NCI-H226 (cell line): ENCODE results near the gene RPP25L.
A peak's percentile ranks its signal among the peaks of the same experiment; 100 is the strongest.

Experiments
- DNase-seq: peaks from one replicate; pipeline ENCODE4 v3.0.0-alpha.2; 2015

Gene RPP25L

GRCh38 chr9:34582787-34583186, 29.1 kb downstream of the RPP25L start:
- no peak for DNase-seq

GRCh38 chr9:34581318-34581717, 30.6 kb downstream of the RPP25L start:
- DNase-seq, result no peak

- no peak for DNase-seq
Measured at GRCh38 chr9:34580358-34580757, 31.5 kb downstream of the RPP25L start.

GRCh38 chr9:34579808-34580163, 32.1 kb downstream of the RPP25L start:
- DNase-seq, result no peak

GRCh38 chr9:34579104-34579807, 32.6 kb downstream of the RPP25L start:
- no peak for DNase-seq

- no peak for DNase-seq
Measured at GRCh38 chr9:34578241-34579103, 33.4 kb downstream of the RPP25L start.

GRCh38 chr9:34577400-34578240, 34.3 kb downstream of the RPP25L start:
- DNase-seq, result no peak

- no peak for DNase-seq
Measured at GRCh38 chr9:34576597-34577399, 35.1 kb downstream of the RPP25L start.

- DNase-seq, result no peak
Measured at GRCh38 chr9:34575862-34576596, 35.9 kb downstream of the RPP25L start.

GRCh38 chr9:34575241-34575640, 36.7 kb downstream of the RPP25L start:
- no peak for DNase-seq

GRCh38 chr9:34574571-34574970, 37.3 kb downstream of the RPP25L start:
- no peak for DNase-seq

- DNase-seq, result no peak
Measured at GRCh38 chr9:34573599-34574325, 38.1 kb downstream of the RPP25L start.

- DNase-seq, result no peak
Measured at GRCh38 chr9:34572628-34573027, 39.3 kb downstream of the RPP25L start.

- DNase-seq, result peak; percentile 7
Measured at GRCh38 chr9:34572092-34572491, 39.8 kb downstream of the RPP25L start.

GRCh38 chr9:34571481-34571810, 40.5 kb downstream of the RPP25L start:
- no peak for DNase-seq

GRCh38 chr9:34570809-34571480, 41.0 kb downstream of the RPP25L start:
- DNase-seq, result no peak

GRCh38 chr9:34570376-34570775, 41.5 kb downstream of the RPP25L start:
- no peak for DNase-seq

GRCh38 chr9:34568774-34569173, 43.1 kb downstream of the RPP25L start:
- no peak for DNase-seq

- no peak for DNase-seq
Measured at GRCh38 chr9:34568133-34568532, 43.8 kb downstream of the RPP25L start.

- DNase-seq, result no peak
Measured at GRCh38 chr9:34566972-34567371, 44.9 kb downstream of the RPP25L start.

GRCh38 chr9:34566322-34566721, 45.6 kb downstream of the RPP25L start:
- DNase-seq, result no peak
